ENCODE measurements around the gene MCFD2.

Gene MCFD2

DNA sequence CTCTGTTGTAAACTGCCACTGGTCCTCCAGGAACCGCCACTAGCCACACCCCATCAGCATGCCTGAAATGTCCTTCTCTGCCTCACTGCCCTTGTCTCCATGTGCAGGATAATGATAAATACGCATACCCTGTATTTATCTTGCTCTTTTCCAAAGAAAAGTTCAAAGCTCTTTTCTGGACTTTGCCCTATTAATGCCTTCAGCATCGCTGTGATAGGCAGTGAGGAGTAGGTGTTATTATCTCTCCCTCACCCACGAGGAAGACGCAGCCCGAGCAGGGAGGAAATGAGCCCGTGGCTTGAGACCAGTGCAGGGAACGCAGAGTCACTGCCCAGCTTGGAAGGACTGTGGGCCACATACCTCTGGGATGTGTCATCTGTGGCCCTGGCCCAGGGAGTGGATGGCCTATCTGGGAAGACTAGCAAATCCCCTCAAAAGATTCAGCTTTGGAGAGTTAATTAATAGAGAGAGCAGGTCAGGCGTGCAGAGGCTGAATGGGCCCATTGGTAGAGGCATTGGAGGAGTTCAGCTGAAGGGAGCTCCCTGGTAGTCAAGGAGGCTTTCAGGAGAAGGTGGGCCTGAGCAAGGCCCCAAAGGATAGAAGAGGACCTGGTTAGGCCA is 39.5 kb upstream of the MCFD2 start:
- DNase-seq (ENCODE audit: low spot score) (no peak), ATAC-seq (ENCODE audit: low read depth) (peak; percentile 88)
- Histone ChIP-seq H3K9me3 (ENCODE audit: severe bottlenecking) (no peaks in the 10 kb centered on the region), H3K27me3 (ENCODE audit: insufficient read depth, poor library complexity, severe bottlenecking) (no peaks in the 10 kb centered on the region), H3K4me3 (ENCODE audit: severe bottlenecking) (no peak overlapping the region), H3K36me3 (ENCODE audit: low read depth) (peaks cover 70% of the 10 kb centered on the region), H3K4me1 (ENCODE audit: insufficient read depth, poor library complexity, severe bottlenecking) (peaks cover 8% of the 10 kb centered on the region), H3K27ac (ENCODE audit: poor library complexity, severe bottlenecking) (peak overlapping the region; percentile 51)
- TF ChIP-seq CTCF (IDR thresholded peaks at IDR 0.05; ENCODE audit: poor library complexity, severe bottlenecking) = no peak

DNA sequence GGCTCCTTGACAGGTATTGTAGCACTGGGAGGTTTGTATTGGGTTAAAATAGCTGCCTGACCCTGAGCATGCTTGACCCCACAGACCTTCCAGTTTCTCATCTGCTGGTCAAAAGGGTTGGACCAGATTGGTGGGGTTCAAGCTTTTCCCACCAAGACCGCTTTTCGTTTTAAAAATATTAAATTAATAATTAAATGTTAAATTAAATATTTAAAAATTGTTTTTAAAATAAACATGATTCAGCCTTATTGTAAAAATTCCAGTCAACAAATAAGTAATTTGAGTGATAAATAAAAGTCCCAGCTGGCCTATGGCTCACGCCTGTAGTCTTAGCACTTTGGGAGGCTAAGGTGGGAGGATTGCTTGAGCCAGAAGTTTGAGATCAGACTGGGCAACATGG is 36.6 kb upstream of the MCFD2 start:
- no peak overlapping the region for H3K4me3 ChIP-seq (ENCODE audit: severe bottlenecking)
- DNase-seq (ENCODE audit: low spot score) = no peak
- no peak for TF ChIP-seq CTCF (IDR thresholded peaks at IDR 0.05; ENCODE audit: poor library complexity, severe bottlenecking)
- no peaks in the 10 kb centered on the region for H3K27me3 ChIP-seq (ENCODE audit: insufficient read depth, poor library complexity, severe bottlenecking)
- peaks cover 8% of the 10 kb centered on the region for H3K4me1 ChIP-seq (ENCODE audit: insufficient read depth, poor library complexity, severe bottlenecking)
- peaks cover 56% of the 10 kb centered on the region for H3K36me3 ChIP-seq (ENCODE audit: low read depth)
- no peak for ATAC-seq (ENCODE audit: low read depth)
- H3K9me3 ChIP-seq (ENCODE audit: severe bottlenecking) = no peaks in the 10 kb centered on the region
- H3K27ac ChIP-seq (ENCODE audit: poor library complexity, severe bottlenecking) = no peak overlapping the region

- no peak for DNase-seq (ENCODE audit: low spot score)
- H3K9me3 ChIP-seq (ENCODE audit: severe bottlenecking) = no peaks in the 10 kb centered on the region
- peaks cover 53% of the 10 kb centered on the region for H3K36me3 ChIP-seq (ENCODE audit: low read depth)
- no peaks in the 10 kb centered on the region for H3K27me3 ChIP-seq (ENCODE audit: insufficient read depth, poor library complexity, severe bottlenecking)
- H3K4me3 ChIP-seq (ENCODE audit: severe bottlenecking) = no peak overlapping the region
- H3K4me1 ChIP-seq (ENCODE audit: insufficient read depth, poor library complexity, severe bottlenecking) = peaks cover 8% of the 10 kb centered on the region
- TF ChIP-seq CTCF (IDR thresholded peaks at IDR 0.05; ENCODE audit: poor library complexity, severe bottlenecking) = no peak
- no peak overlapping the region for H3K27ac ChIP-seq (ENCODE audit: poor library complexity, severe bottlenecking)
- ATAC-seq (ENCODE audit: low read depth) = no peak
These were observed 35.9 kb upstream of the MCFD2 start for GRCh38 chr2:46951290-46952064.

DNA sequence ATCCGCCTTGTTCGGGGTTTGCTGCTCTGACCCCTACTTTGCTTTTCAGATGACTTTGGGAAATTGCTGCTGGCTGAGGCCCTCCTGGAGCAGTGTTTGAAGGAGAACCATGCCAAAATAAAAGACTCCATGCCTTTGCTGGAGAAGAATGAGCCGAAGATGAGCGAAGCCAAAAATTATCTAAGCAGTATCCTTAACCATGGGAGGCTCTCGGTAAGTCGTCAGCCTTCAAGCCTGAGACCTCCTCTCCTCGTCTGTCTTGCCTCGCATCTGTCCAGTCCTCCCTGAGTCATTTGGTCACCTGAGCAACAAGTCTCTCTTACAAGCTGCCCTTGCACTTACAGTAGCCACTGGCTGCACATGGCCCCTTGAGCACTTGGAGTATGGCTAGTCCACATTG is 34.7 kb upstream of the MCFD2 start:
- H3K4me1 ChIP-seq (ENCODE audit: insufficient read depth, poor library complexity, severe bottlenecking) = peaks cover 8% of the 10 kb centered on the region
- no peaks in the 10 kb centered on the region for H3K9me3 ChIP-seq (ENCODE audit: severe bottlenecking)
- H3K36me3 ChIP-seq (ENCODE audit: low read depth) = peaks cover 45% of the 10 kb centered on the region
- ATAC-seq (ENCODE audit: low read depth) (no peak), DNase-seq (ENCODE audit: low spot score) (no peak)
- H3K27ac ChIP-seq (ENCODE audit: poor library complexity, severe bottlenecking) = no peak overlapping the region
- H3K27me3 ChIP-seq (ENCODE audit: insufficient read depth, poor library complexity, severe bottlenecking) = no peaks in the 10 kb centered on the region
- no peak for TF ChIP-seq CTCF (IDR thresholded peaks at IDR 0.05; ENCODE audit: poor library complexity, severe bottlenecking)
- H3K4me3 ChIP-seq (ENCODE audit: severe bottlenecking) = no peak overlapping the region

DNA sequence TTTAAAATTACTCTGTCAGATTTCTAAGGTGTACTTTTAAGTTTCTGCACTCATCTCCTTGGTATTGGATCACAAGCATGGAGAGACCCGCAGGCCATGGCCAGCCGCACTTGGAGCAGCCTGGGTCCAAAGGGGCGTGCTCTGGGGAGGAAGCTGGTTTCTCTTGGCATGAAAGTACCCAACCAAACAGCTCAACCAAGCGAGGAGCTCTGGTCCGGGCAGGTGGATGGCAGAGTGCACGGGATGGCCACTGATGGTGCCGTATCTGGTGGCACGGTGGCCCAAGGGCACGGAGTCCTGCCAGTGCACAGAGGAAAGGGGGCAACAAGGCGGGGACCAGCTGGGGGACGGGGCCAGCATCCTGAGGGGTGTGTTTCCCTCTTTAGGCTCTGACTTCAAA is 32.2 kb upstream of the MCFD2 start:
- H3K4me1 ChIP-seq (ENCODE audit: insufficient read depth, poor library complexity, severe bottlenecking) = no peaks in the 10 kb centered on the region
- DNase-seq (ENCODE audit: low spot score) (no peak), ATAC-seq (ENCODE audit: low read depth) (no peak)
- H3K4me3 ChIP-seq (ENCODE audit: severe bottlenecking) = no peak overlapping the region
- no peaks in the 10 kb centered on the region for H3K27me3 ChIP-seq (ENCODE audit: insufficient read depth, poor library complexity, severe bottlenecking)
- H3K36me3 ChIP-seq (ENCODE audit: low read depth) = peaks cover 48% of the 10 kb centered on the region
- TF ChIP-seq CTCF (IDR thresholded peaks at IDR 0.05; ENCODE audit: poor library complexity, severe bottlenecking) = no peak
- no peak overlapping the region for H3K27ac ChIP-seq (ENCODE audit: poor library complexity, severe bottlenecking)
- H3K9me3 ChIP-seq (ENCODE audit: severe bottlenecking) = no peaks in the 10 kb centered on the region
